HEK293 (cell line): Measurements from ENCODE around the gene BCL2.
A peak's percentile ranks its signal among the peaks of the same experiment; 100 is the strongest.

ENCODE experiments used
- CTCF ChIA-PET: fragments of 350-600 bp; formaldehyde crosslinking; extraction: SDS; loops from one replicate; lab custom pipeline; 2021; ENCODE audit warnings: antibody characterized with exemption; lab: Yijun Ruan, JAX
- POLR2A ChIA-PET: fragments of 300-600 bp; formaldehyde crosslinking; extraction: SDS; loops from one replicate; lab custom pipeline; 2020; ENCODE audit warnings: antibody characterized with exemption, inconsistent platforms; lab: Yijun Ruan, JAX
- H3K27ac ChIP-seq: fragments of 200-500 bp; sonication (Bioruptor generic); 2 replicates; pipeline ENCODE4 v1.5.1; 2014; ENCODE audit warnings: low read depth, low read length, control low read depth, inconsistent platforms; ENCODE audit errors: extremely low read depth
- H3K36me3 ChIP-seq, 2 experiments: fragments of 200-500 bp in 1 of 2; sonication (Bioruptor generic) in 1 of 2; 1 replicate in 1 of 2; 2 replicates in 1 of 2; pipeline ENCODE4 v1.5.1; 2014 to 2017; ENCODE audit warnings: inconsistent platforms in 2 of 2, low read length in 2 of 2; ENCODE audit not compliant: control insufficient read depth in 2 of 2, insufficient read depth in 1 of 2
- H3K4me1 ChIP-seq: fragments of 200-500 bp; sonication (Bioruptor generic); 2 replicates; pipeline ENCODE4 v1.5.1; 2014; ENCODE audit warnings: mild to moderate bottlenecking, low read length, inconsistent platforms; ENCODE audit not compliant: control insufficient read depth, insufficient read depth
- H3K4me3 ChIP-seq: 2 replicates; pipeline ENCODE4 v1.5.1; 2011; ENCODE audit warnings: low read depth, mild to moderate bottlenecking, control low read depth, low read length, moderate library complexity
- H3K9me3 ChIP-seq: fragments of 200-500 bp; sonication (Bioruptor generic); 2 replicates; pipeline ENCODE4 v1.5.1; 2014; ENCODE audit warnings: low read depth, low read length, inconsistent platforms; ENCODE audit not compliant: control insufficient read depth, insufficient read depth
- EGR2 ChIP-seq: fragments of 450-650 bp; formaldehyde crosslinking; IDR thresholded peaks from 2 replicates; pipeline ENCODE4 v1.5.1; 2016; ENCODE audit warnings: low read depth, missing biosample characterization, missing genetic modification characterization
- KLF16 ChIP-seq: fragments of 450-650 bp; formaldehyde crosslinking; IDR thresholded peaks from 2 replicates; pipeline ENCODE4 v1.5.1; 2017; ENCODE audit warnings: missing biosample characterization, missing genetic modification characterization
- PRDM10 ChIP-seq: fragments of 450-650 bp; formaldehyde crosslinking; IDR thresholded peaks from 2 replicates; pipeline ENCODE4 v1.5.1; 2016; ENCODE audit warnings: missing biosample characterization, missing genetic modification characterization
- SP3 ChIP-seq: fragments of 450-650 bp; formaldehyde crosslinking; IDR thresholded peaks from 2 replicates; pipeline ENCODE4 v1.5.1; 2016; ENCODE audit warnings: missing biosample characterization, missing genetic modification characterization
- ZBTB20 ChIP-seq: fragments of 450-650 bp; formaldehyde crosslinking; IDR thresholded peaks from 2 replicates; pipeline ENCODE4 v1.5.1; 2016; ENCODE audit warnings: missing biosample characterization, missing genetic modification characterization
- ZBTB6 ChIP-seq: fragments of 450-650 bp; formaldehyde crosslinking; IDR thresholded peaks from 2 replicates; pipeline ENCODE4 v1.5.1; 2017; ENCODE audit warnings: missing biosample characterization, missing genetic modification characterization
- ZNF214 ChIP-seq: fragments of 450-650 bp; formaldehyde crosslinking; IDR thresholded peaks from 2 replicates; pipeline ENCODE4 v1.5.1; 2017; ENCODE audit warnings: missing biosample characterization, mild to moderate bottlenecking, missing genetic modification characterization, borderline replicate concordance
- ZNF280D ChIP-seq: fragments of 450-650 bp; formaldehyde crosslinking; IDR thresholded peaks from 2 replicates; pipeline ENCODE4 v1.5.1; 2016; ENCODE audit warnings: missing biosample characterization, missing genetic modification characterization
- ZNF416 ChIP-seq: fragments of 450-650 bp; formaldehyde crosslinking; IDR thresholded peaks from 2 replicates; pipeline ENCODE4 v1.5.1; 2016; ENCODE audit warnings: missing biosample characterization, missing genetic modification characterization
- ZNF510 ChIP-seq: fragments of 450-650 bp; formaldehyde crosslinking; IDR thresholded peaks from 2 replicates; pipeline ENCODE4 v1.5.1; 2018; ENCODE audit warnings: mild to moderate bottlenecking, missing genetic modification characterization, missing biosample characterization; ENCODE audit not compliant: insufficient replicate concordance
- ZNF518A ChIP-seq: fragments of 450-650 bp; formaldehyde crosslinking; conservative IDR thresholded peaks from 2 replicates; pipeline ENCODE4 v1.5.1; 2016; ENCODE audit warnings: low read depth, missing biosample characterization, missing genetic modification characterization
- ZNF664 ChIP-seq: fragments of 450-650 bp; formaldehyde crosslinking; IDR thresholded peaks from 2 replicates; pipeline ENCODE4 v1.5.1; 2016; ENCODE audit warnings: missing biosample characterization, missing genetic modification characterization
- ZNF843 ChIP-seq: fragments of 450-650 bp; formaldehyde crosslinking; IDR thresholded peaks from 2 replicates; pipeline ENCODE4 v1.5.1; 2016; ENCODE audit warnings: missing biosample characterization, missing genetic modification characterization

BCL2 gene

GRCh38 chr18:63157293-63158011, 162.1 kb downstream of the BCL2 start:
- Histone ChIP-seq H3K4me3 (no peak overlapping the region), H3K4me1 (peaks cover 14% of the 10 kb centered on the region)
- CTCF ChIA-PET = interaction anchor here (0.7 to 1.1 kb wide), 2 partner anchors 28 to 186 kb away, joined by 3 to 4 read pairs; no protein-coding TSS in a partner anchor

GRCh38 chr18:63155910-63156773, 163.4 kb downstream of the BCL2 start:
- no peak overlapping the region for H3K27ac ChIP-seq
- POLR2A ChIA-PET = no interaction called here
- CTCF ChIA-PET = interaction anchor here (0.6 to 2.8 kb wide), 8 partner anchors 10 to 161 kb away, joined by 3 to 15 read pairs (median 4); no protein-coding TSS in a partner anchor
- no peaks in the 10 kb centered on the region for H3K9me3 ChIP-seq
- peaks cover 6% of the 10 kb centered on the region; the same call in 1 of the 2 replicates for H3K4me1 ChIP-seq
- no peak overlapping the region for H3K4me3 ChIP-seq
- no peaks in the 10 kb centered on the region for H3K36me3 ChIP-seq
- TF ChIP-seq PRDM10 (tag by site-specific recombination) = no peak
- TF ChIP-seq ZNF843 = no peak
- no peak for TF ChIP-seq KLF16 (tag by site-specific recombination)

More at GRCh38 chr18:63157293-63158011, 162.1 kb downstream of the BCL2 start:
- no peaks in the 10 kb centered on the region for H3K36me3 ChIP-seq
- H3K27ac ChIP-seq = no peak overlapping the region
- no peak for TF ChIP-seq ZNF518A (tag by site-specific recombination)
- TF ChIP-seq ZNF664 (tag by site-specific recombination) = no peak
- TF ChIP-seq ZNF510 (tag by site-specific recombination) = no peak
- POLR2A ChIA-PET = no interaction called here
- no peaks in the 10 kb centered on the region for H3K9me3 ChIP-seq

GRCh38 chr18:63155169-63155852, 164.3 kb downstream of the BCL2 start:
- H3K4me1 ChIP-seq = peaks cover 2% of the 10 kb centered on the region; the same call in 1 of the 2 replicates
- CTCF ChIA-PET = interaction anchor here (0.6 to 3.3 kb wide), 16 partner anchors 11 to 171 kb away, joined by 3 to 15 read pairs (median 5); no protein-coding TSS in a partner anchor
- no peak overlapping the region for H3K4me3 ChIP-seq
- peak; percentile 91 for TF ChIP-seq ZBTB6 (tag by site-specific recombination)
- TF ChIP-seq EGR2 (tag by site-specific recombination) = peak; percentile 92
- TF ChIP-seq SP3 (tag by site-specific recombination) = no peak
- no peak for TF ChIP-seq ZBTB20 (tag by site-specific recombination)
- no peak for TF ChIP-seq ZNF416 (tag by site-specific recombination)
- TF ChIP-seq ZNF214 (tag by site-specific recombination) = no peak
- TF ChIP-seq ZNF280D (tag by site-specific recombination) = no peak; the same call in 1 of the 2 replicates

More at GRCh38 chr18:63155169-63155852, 164.3 kb downstream of the BCL2 start:
- Histone ChIP-seq H3K36me3 (no peaks in the 10 kb centered on the region), H3K27ac (no peak overlapping the region), H3K9me3 (no peaks in the 10 kb centered on the region)
- POLR2A ChIA-PET = no interaction called here
